Activated T-helper 1 cell treated with anti-CD3 and anti-CD28 coated beads, Interleukin-12 subunit alpha, Interleukin-12 subunit beta, Interleukin-2, Interleukin-4 antibody, amounts not matched to agents 30 ng/mL and 10 ng/mL and 1 ng/mL, durations not matched to agents 14 hours and 24 hours and 36 hours (primary cell): ENCODE data around the gene HTRA2. TPM values are rescaled to one million over a fixed set of nuclear protein-coding genes. Genes with fewer than 3 reads are reported as not detected.

Experiments used
- total RNA-seq: library from RNA; stranded (reverse); gene quantifications from 2 replicates; pipeline ENCODE4 v1.2.3, GENCODE V29; 2022

Gene HTRA2
- total RNA-seq, 1 donor from 2014 or later: 57.3 TPM

Other genes with a start within 250 kb of the HTRA2 start
- gene SLC4A5, start 186.5 kb upstream of the HTRA2 start, total RNA-seq: 0.47 and 0.71 TPM in 2 replicates
- 83.0 and 84.0 TPM in 2 replicates for gene DCTN1, start 149.6 kb upstream of the HTRA2 start, total RNA-seq
- 1.9 and 2.4 TPM in 2 replicates for gene C2orf81, start 108.3 kb upstream of the HTRA2 start, total RNA-seq
- 56.4 and 58.6 TPM in 2 replicates for gene WDR54, start 108.2 kb upstream of the HTRA2 start, total RNA-seq
- 4.0 and 4.2 TPM in 2 replicates for gene RTKN, start 88.0 kb upstream of the HTRA2 start, total RNA-seq
- 67.8 and 70.0 TPM in 2 replicates for gene INO80B, start 74.8 kb upstream of the HTRA2 start, total RNA-seq
- gene WBP1, start 71.5 kb upstream of the HTRA2 start, total RNA-seq: 32.6 and 35.3 TPM in 2 replicates
- 87.7 and 88.6 TPM in 2 replicates for gene MOGS, start 64.6 kb upstream of the HTRA2 start, total RNA-seq
- 118 and 124 TPM in 2 replicates for gene MRPL53, start 57.3 kb upstream of the HTRA2 start, total RNA-seq
- gene CCDC142, start 46.9 kb upstream of the HTRA2 start, total RNA-seq: 30.4 and 36.3 TPM in 2 replicates
- 30.2 and 32.2 TPM in 2 replicates for gene TTC31, start 46.9 kb upstream of the HTRA2 start, total RNA-seq
- gene LBX2, start 30.3 kb upstream of the HTRA2 start, total RNA-seq: 0.54 and 1.1 TPM in 2 replicates
- gene PCGF1, start 22.2 kb upstream of the HTRA2 start, total RNA-seq: 41.9 and 45.0 TPM in 2 replicates
- 1.2 and 1.5 TPM in 2 replicates for gene TLX2, start 15.5 kb upstream of the HTRA2 start, total RNA-seq
- gene DQX1, start 3.7 kb upstream of the HTRA2 start, total RNA-seq: 0.65 and 0.86 TPM in 2 replicates
- gene AUP1, start 227 bp upstream of the HTRA2 start, total RNA-seq: 178 and 187 TPM in 2 replicates
- gene LOXL3, start 24.0 kb downstream of the HTRA2 start, total RNA-seq: 1.9 and 2.0 TPM in 2 replicates
- gene DOK1, start 24.8 kb downstream of the HTRA2 start, total RNA-seq: 37.2 and 40.8 TPM in 2 replicates
- 0.10 TPM in 1 of 2 replicates, not detected in the other for gene M1AP, start 118.4 kb downstream of the HTRA2 start, total RNA-seq
- 2.4 and 3.2 TPM in 2 replicates for gene SEMA4F, start 124.3 kb downstream of the HTRA2 start, total RNA-seq